ENCODE data around the gene CCAR1. TPM values are rescaled to one million over a fixed set of nuclear protein-coding genes. Genes with fewer than 3 reads are reported as not detected.

The CCAR1 gene
- total and polyA plus RNA-seq, 2 of the 13 experiments (the other 11 are each of a cell fraction or from before 2014, with no cell fraction given), result 74.5 to 81.6 TPM

GRCh38 chr10:68720793-68721672, at the start of gene CCAR1 (continued):
- TF ChIP-seq ZBTB40 (IDR thresholded peaks at IDR 0.05) (no peak), ZBTB40 (CRISPR knock-in tag; IDR thresholded peaks at IDR 0.05) (no peak; the same call in none of the 2 replicates), TFDP1 (CRISPR knock-in tag; IDR thresholded peaks at IDR 0.05; ENCODE audit: borderline replicate concordance) (peak; percentile 88), STAG1 (CRISPR knock-in tag; IDR thresholded peaks at IDR 0.05) (no peak), ETS1 (CRISPR knock-in tag; IDR thresholded peaks at IDR 0.05) (no peak), RFX3 (CRISPR knock-in tag; IDR thresholded peaks at IDR 0.05) (no peak), PAF1 (CRISPR knock-in tag; IDR thresholded peaks at IDR 0.05) (no peak), FOXJ3 (CRISPR knock-in tag; IDR thresholded peaks at IDR 0.05; ENCODE audit: borderline replicate concordance) (no peak; the same call in 1 of the 2 replicates), JUNB (CRISPR knock-in tag; IDR thresholded peaks at IDR 0.05; ENCODE audit: borderline replicate concordance) (no peak), CSRNP1 (CRISPR knock-in tag; IDR thresholded peaks at IDR 0.05) (peak; percentile 60; the same call in 1 of the 2 replicates), IRF2 (CRISPR knock-in tag; IDR thresholded peaks at IDR 0.05) (peak; percentile 64; the same call in 1 of the 2 replicates), YEATS4 (CRISPR knock-in tag; IDR thresholded peaks at IDR 0.05; ENCODE audit: borderline replicate concordance) (peak; percentile 87), MYPOP (CRISPR knock-in tag; IDR thresholded peaks at IDR 0.05) (peak; percentile 25; the same call in 1 of the 2 replicates), POLR2AphosphoS5 (IDR thresholded peaks at IDR 0.05; ENCODE audit: low read depth, low read length) (peak; percentile 87)

Measured in HepG2 (cell line).